ENCODE data around the gene TEC.

Gene TEC

DNA sequence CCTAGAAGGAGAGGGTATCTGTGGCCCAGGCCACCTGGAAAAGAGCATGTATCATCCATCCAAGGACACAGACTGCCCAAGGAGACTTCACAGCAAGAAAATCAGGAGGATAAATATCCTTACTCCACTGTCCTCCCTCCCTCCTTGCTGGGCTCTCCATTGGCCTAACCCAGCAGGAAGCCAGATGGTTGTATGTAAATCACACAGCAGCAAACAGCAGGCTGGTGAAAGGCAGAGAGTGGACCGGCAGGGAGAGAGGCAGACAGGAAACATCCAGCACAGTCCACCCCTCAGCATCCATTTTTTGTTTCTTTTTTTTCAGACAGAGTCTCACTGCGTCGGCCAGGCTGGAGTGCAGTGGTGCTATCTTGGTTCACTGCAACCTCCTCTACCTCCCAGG lies 153.1 kb downstream of the TEC start:
- DNase-seq, result no peak

GRCh38 chr4:48114412-48114811 lies 155.2 kb downstream of the TEC start:
- DNase-seq, result no peak

DNA sequence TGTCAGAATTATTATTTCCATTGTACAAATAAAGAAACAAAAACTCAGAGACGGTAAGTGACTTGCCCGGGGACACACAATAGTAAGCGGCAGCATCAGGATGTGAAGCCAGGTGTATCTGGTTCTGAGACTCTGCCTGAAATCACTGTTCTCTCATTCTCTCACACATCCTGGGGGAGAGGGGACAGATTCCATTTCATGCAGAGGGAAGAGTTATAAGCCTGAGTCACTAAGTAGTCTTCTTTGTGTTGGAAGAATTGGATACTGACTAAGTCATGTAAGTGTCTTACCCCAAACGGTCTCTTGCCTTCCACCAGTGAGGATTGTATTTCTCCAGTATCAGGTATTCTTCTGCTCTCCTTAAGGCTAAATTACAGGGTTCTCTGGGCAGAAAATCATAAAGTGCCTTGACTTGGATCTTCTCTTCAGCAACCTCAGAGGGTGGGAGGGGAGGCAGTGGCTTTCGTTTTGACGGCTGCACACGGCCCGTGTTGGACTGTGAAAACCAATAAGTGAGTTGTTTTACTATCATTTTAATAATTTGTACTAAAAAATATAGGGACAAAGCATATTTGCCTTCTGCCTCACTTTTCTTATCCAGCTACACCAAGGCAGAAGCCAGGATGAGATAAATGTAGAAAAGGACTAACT lies 157.5 kb downstream of the TEC start:
- no peak for DNase-seq

GRCh38 chr4:48110452-48110978 lies 159.1 kb downstream of the TEC start:
- no peak for DNase-seq

DNA sequence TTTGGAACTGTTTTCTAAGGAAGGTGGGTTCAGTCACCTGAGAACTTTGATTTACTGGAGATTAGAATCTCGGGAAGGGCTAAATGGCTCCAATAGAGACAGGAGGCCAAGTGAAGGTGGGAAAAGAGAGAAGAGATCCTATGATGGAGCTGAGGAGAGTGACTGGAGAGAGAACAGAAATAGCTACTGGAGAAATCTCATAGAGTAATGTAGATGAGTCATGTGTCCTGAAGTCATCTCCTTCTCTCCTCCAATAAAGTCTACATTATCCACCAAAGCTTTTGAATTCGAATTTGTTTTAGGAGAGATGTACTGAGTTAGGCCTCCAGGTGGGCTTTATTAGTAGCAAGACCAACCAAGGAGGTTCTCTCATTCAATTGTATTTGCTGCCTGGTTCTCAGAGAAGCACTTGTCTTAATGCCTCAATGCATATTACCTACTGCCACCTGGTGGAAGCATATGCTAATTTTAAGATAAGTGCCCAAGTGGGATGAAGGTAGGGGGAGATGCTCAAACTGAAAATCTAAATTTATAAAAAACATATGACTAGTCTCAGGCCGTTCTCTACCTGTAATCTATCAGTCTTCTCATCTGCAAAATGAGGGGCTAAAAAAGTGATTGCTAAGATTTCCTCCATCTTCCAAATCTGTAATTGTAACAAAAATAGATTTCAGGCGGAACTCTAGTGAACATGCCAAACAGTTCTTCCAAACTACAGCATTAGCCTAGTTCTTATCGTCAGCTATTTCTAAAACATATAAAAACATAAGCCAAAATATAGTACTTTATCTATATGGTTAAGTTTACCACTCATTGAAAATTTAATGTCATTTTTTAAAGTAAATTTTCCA lies 160.0 kb downstream of the TEC start:
- no peak for DNase-seq

DNA sequence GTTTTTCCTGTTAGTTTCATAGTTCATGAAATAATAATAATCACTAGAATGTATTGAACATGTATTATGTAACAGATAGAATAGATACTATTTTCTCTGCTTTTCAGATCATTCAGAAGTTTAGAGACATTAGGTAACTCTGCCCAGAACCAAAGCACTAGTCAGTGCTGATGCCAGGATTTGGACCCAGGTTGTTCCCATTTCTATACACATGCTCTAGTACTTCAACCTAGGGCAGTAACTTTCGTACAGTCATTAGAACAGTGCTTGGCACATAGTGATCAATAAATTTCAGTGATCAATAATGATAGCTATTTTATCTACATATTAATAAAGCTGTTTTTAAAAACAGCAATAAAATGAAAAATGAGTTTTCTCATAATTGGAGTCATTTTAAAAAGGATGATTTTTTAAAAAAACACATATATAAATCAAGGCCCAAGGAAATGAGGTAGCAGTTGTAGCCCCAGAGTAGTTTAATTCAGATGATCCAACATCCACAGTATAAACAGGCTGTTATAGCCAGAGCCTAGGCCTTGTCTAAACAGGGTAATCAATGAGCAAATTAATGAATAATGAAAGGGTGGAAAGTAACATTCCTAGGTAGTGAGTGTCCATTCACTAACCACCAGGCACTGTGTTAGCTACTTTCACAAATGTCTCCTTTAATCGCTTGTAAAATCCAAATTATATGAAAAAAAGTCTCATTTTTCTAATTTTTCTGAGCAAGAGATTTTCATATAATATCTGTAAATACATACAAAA lies 161.1 kb downstream of the TEC start:
- DNase-seq, result no peak

- DNase-seq, result no peak
Measured at GRCh38 chr4:48105230-48105629, 164.4 kb downstream of the TEC start.

- no peak for DNase-seq
Measured at GRCh38 chr4:48103483-48104139, 166.0 kb downstream of the TEC start.

DNA sequence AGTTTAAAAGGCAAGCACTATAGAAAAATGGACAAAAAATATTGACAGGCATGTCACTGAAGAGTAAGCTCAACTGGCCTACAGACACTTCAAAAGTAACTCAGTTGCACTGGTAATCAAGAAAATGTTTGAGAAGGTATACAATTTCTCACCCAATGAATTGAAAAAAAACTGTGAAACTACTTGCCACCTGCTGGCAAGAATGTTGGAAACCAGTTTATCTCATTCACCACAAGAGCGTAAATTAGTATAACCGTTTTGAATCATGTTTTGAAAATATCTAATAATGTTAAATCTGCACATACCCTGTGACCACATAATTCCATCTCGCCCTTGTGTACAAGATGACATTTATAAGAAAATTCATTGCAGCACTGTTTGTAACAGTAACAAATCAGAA lies 167.3 kb downstream of the TEC start:
- no peak for DNase-seq

DNA sequence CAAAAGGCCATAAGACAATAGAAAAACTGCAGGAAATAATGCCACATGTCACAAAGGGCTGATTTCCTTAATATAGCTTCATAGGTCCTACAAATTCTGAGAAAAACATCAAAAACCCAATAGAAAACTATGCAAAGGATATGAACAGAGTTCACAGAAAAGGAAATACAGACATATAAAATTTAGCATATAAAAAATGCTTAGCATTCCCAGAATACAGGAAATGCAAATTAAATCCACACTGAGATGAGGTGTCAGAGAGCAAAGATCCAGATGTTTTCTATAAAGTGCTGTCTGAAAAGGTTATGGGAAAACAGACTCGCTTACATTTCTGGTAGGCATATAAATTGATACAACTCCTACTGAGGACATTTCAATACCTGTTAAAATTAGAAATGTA lies 169.4 kb downstream of the TEC start:
- DNase-seq, result no peak

DNA sequence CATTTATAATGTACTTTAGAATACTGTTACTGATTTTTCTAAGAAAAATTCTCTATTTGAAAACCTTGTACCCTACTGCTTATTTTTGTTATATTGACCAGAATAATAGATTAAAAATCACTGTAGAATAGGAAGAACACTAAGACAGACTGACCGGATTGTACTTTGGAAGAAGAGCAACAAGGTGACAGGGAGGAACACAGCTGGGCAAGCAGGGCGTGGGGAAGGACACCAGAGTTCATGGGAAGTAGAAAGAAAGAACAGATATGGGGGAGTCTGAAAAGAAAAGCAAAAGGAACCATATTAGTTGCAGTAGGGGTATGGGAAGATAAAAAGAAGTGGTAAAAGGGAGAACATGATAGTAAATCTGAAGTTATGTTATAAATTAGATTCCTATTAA lies 174.2 kb downstream of the TEC start:
- DNase-seq, result no peak

- no peak for DNase-seq
Measured at GRCh38 chr4:48093991-48094416, 175.6 kb downstream of the TEC start.

DNA sequence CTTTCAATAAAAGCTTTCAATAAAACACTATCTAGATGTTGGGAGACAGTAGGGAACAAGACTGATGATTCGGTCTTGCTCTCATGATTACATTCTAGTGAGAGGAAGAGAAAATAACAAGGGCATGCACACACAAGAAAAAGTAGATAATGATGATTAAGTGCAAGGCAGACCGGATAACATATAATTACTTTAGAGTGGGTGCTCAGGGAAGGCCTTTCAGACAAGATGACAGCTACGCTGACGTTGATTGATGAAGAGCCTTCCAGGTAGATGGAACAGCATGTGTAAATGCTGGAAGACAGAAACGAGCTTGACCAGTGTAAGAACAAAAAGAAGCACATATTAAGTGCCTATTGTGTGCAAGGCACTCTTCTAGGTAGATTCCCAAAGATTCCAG lies 179.0 kb downstream of the TEC start:
- DNase-seq, result no peak

GRCh38 chr4:48085821-48086589 lies 183.6 kb downstream of the TEC start:
- no peak for DNase-seq

All from T-helper 9 cell (primary cell).